Skeletal muscle tissue (tissue), 4 donors: ENCODE measurements around the gene SEC23B. TPM values are rescaled to one million over a fixed set of nuclear protein-coding genes. Genes with fewer than 3 reads are reported as not detected.
A peak's percentile ranks its signal among the peaks of the same experiment; 100 is the strongest.

Experiments used
- H3K27ac ChIP-seq: one replicate; pipeline ENCODE4 v1.7.0; 2013; ENCODE audit warnings: mild to moderate bottlenecking, low read depth, low read length, inconsistent platforms
- H3K27me3 ChIP-seq, 3 donors: one replicate each; pipeline ENCODE4 v1.7.0; 2013; ENCODE audit warnings: low read length in 3 of 3; ENCODE audit not compliant: control insufficient read depth in 3 of 3, insufficient read depth in 3 of 3
- H3K36me3 ChIP-seq, 3 donors: one replicate each; pipeline ENCODE4 v1.7.0; 2013; ENCODE audit warnings: low read length in 3 of 3; ENCODE audit not compliant: control insufficient read depth in 3 of 3, insufficient read depth in 3 of 3
- H3K4me1 ChIP-seq, 3 donors: one replicate each; pipeline ENCODE4 v1.7.0; 2013; ENCODE audit warnings: low read length in 3 of 3, mild to moderate bottlenecking in 3 of 3; ENCODE audit not compliant: control insufficient read depth in 3 of 3, insufficient read depth in 3 of 3
- H3K4me3 ChIP-seq, 3 donors: one replicate each; pipeline ENCODE4 v1.7.0; 2013; ENCODE audit warnings: low read length in 3 of 3
- H3K9ac ChIP-seq, 3 donors: one replicate each; pipeline ENCODE4 v1.7.0; 2013; ENCODE audit warnings: low read length in 3 of 3, mild to moderate bottlenecking in 3 of 3, moderate library complexity in 2 of 3, low read depth in 1 of 3
- H3K9me3 ChIP-seq, 3 donors: one replicate each; pipeline ENCODE4 v1.7.0; 2013; ENCODE audit warnings: low read length in 3 of 3; ENCODE audit not compliant: control insufficient read depth in 3 of 3
- total RNA-seq: library from RNA; depleted of rRNA; stranded (reverse); fragments of >200 nt; gene quantifications from one replicate; pipeline ENCODE4 v1.2.3, GENCODE V29; 2014
- donor health status: Osteomylitis.

SEC23B gene
- total RNA-seq, 1 donor from 2014 or later = 26.6 TPM

DNA sequence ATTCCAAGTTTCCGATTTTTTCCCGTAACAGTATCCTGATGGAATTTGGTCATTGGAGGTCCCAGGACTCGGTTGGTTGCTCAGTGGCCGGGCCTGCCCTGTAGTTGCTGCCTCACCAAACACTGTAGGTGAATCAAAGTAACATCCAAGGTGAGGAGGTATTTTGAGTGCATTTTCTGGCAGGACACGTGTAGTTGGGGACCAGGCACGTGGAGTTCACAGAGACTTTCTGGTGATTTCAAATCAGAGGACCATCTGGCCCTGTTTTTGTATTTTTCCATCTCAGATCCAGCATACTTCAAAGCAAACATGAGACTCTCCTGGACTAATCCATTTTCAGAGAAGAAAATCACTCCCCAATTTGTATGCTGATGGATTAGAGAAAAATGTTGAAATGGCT, 70.2 kb downstream of the SEC23B start:
- no peaks in the 10 kb centered on the region for H3K36me3 ChIP-seq
- H3K9ac ChIP-seq = no peak overlapping the region
- no peaks in the 10 kb centered on the region for H3K27me3 ChIP-seq
- no peaks in the 10 kb centered on the region for H3K4me1 ChIP-seq
- H3K4me3 ChIP-seq = no peak overlapping the region
- H3K9me3 ChIP-seq = no peaks in the 10 kb centered on the region
- H3K27ac ChIP-seq = no peak overlapping the region

DNA sequence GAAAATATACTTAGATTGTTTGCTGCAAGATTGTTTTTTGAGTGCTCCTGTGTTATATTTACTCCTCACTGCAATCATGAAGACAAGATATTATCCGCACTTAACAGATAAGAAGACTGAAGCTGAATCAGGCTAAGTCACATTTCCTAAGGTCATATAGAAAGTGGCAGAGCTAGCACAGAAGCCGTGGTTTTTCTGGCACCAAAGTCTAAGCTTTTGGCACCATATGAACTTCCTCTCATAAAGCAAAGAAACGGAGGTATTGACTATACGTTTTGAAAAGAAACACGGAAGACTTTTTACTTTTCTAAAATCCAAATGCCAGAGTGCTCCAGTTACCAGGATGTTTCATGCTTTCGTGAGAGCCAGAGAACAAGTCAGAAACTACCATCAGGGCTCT, 70.8 kb downstream of the SEC23B start:
- H3K4me3 ChIP-seq = no peak overlapping the region
- no peaks in the 10 kb centered on the region for H3K4me1 ChIP-seq
- H3K36me3 ChIP-seq = no peaks in the 10 kb centered on the region
- H3K9me3 ChIP-seq = no peaks in the 10 kb centered on the region
- H3K27me3 ChIP-seq = no peaks in the 10 kb centered on the region
- no peak overlapping the region for H3K9ac ChIP-seq
- no peak overlapping the region for H3K27ac ChIP-seq

DNA sequence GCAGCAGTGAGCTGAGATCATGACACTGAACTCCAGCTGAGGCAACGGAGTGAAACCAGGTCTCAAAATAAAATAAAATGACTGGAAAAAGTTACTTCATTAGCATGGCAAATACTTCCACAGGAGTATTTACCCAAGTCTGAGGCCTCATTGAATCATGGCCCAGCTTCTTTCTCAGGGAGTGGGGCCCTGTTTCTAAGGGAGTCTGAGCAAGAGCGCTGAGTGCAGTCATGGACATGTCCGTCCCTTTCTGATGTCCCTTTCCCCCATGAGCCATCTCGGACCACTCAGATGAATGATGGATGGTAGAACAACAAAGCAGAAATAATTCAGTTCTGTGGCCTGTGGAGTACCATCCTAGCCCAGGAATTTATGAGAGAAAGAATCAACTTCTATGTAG, 72.3 kb downstream of the SEC23B start:
- Histone ChIP-seq H3K4me1 (no peaks in the 10 kb centered on the region), H3K27me3 (no peaks in the 10 kb centered on the region), H3K9me3 (no peaks in the 10 kb centered on the region), H3K9ac (no peak overlapping the region), H3K4me3 (no peak overlapping the region), H3K27ac (no peak overlapping the region), H3K36me3 (no peaks in the 10 kb centered on the region)

DNA sequence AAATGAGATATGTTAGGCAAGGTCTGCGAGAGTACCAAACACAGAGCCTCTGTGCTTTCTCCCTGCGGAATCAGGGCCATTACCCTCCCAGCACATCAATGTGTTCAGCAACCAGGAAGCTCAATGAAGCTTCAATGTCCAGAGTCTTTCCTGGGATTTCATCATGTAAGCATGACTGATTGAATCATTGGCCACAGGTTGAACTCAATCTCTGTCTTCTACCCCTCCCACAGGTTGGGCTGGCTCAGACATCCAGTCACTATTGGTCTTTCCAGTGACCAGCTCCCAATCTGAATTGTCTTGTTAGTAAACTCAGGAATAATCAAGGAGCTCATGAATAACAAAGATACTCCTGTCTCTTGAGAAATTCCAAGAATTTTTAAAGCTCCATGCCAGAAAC, 77.4 kb downstream of the SEC23B start:
- Histone ChIP-seq H3K4me1 (peaks cover 0 to 7% (median 2%) of the 10 kb centered on the region in 3 donors), H3K27ac (no peak overlapping the region), H3K36me3 (no peaks in the 10 kb centered on the region), H3K4me3 (no peak overlapping the region), H3K9ac (no peak overlapping the region), H3K9me3 (no peaks in the 10 kb centered on the region), H3K27me3 (no peaks in the 10 kb centered on the region)

DNA sequence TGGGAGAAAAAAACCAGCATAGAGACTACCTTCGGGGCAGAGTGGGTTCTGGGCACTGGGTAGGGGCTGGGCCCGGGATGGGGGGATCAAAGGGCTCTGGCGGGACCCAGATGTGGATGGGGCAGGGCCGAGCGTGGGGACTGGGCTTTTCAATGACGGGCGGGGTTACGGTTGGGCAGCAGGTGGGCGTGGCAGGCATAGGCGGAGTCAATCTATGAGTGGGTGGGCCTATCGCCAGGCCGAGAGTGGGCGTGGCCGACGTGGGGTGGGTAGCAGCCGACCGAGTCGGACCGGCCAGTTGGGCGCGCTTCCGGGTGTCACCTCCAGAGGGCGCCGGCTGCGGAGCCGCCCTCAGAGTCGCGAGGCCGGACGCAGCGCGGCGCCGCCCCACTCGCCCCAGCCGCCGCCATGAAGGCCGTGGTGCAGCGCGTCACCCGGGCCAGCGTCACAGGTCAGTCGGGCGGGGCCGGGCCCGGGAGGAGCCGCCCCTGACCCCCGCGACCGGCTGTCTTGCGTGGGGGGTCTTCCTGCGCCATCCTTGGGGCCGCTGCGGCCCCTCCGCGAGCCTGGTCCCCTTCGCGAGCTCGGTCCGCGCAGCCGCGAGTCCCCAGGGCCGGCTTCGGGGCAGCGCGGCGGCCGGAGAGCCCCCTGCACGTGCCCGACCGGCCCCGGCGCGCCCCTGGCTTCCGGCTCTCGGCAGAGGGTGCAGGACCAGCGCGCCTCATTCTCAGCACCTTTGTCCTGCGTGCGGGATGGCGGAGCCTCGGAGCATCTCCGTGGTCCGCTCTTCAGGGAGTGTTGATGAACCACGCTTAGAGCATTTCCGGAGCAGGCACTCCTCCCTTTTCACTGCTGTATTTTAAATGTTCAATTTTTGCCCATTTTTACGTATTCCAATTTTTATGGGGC, 80.2 kb downstream of the SEC23B start, which contains the start of gene DTD1:
DTD1 (plus strand) TSS at position 390 of the 909 bp plus-strand sequence; CDS start at position 409, 19 bp downstream.
- Histone ChIP-seq H3K36me3 (no peaks in the 10 kb centered on the region), H3K9me3 (no peaks in the 10 kb centered on the region)

DNA sequence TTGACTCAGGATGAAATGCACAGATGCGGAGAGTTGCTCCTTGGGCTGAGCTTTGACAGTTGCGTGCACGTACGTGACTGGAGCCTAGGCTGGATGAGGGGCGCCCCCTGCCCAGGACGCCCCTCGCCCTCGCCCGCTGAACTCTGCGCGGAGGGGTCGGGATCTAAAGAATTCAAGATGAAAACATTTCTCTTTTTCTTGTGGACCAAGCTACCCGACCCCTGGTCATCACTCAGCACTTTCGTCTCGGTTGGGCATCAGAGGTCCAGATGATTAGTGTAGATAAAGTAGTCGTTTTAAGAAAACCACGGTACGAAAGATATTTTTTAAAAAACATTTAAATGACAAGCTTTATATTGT, 80.8 kb downstream of the SEC23B start:
- H3K9me3 ChIP-seq = no peaks in the 10 kb centered on the region
- peaks cover 0 to 8% (median 2%) of the 10 kb centered on the region in 3 donors for H3K4me1 ChIP-seq
- peak overlapping the region; percentile 74 to 95 (median 84) for H3K4me3 ChIP-seq
- H3K27me3 ChIP-seq = no peaks in the 10 kb centered on the region
- H3K9ac ChIP-seq = peak overlapping the region; percentile 46 to 85 (median 82)
- no peak overlapping the region for H3K27ac ChIP-seq
- H3K36me3 ChIP-seq = no peaks in the 10 kb centered on the region

More for the DNA sequence above, 80.2 kb downstream of the SEC23B start, which contains the start of gene DTD1:
- peak within 1 kb of the TSS; percentile 46 to 85 (median 82) for H3K9ac ChIP-seq
- peak within 1 kb of the TSS; percentile 74 to 95 (median 84) for H3K4me3 ChIP-seq
- no peaks in the 10 kb centered on the region for H3K27me3 ChIP-seq
- no peak within 1 kb of the TSS for H3K27ac ChIP-seq
- peaks cover 0 to 8% (median 2%) of the 10 kb centered on the region in 3 donors for H3K4me1 ChIP-seq

DNA sequence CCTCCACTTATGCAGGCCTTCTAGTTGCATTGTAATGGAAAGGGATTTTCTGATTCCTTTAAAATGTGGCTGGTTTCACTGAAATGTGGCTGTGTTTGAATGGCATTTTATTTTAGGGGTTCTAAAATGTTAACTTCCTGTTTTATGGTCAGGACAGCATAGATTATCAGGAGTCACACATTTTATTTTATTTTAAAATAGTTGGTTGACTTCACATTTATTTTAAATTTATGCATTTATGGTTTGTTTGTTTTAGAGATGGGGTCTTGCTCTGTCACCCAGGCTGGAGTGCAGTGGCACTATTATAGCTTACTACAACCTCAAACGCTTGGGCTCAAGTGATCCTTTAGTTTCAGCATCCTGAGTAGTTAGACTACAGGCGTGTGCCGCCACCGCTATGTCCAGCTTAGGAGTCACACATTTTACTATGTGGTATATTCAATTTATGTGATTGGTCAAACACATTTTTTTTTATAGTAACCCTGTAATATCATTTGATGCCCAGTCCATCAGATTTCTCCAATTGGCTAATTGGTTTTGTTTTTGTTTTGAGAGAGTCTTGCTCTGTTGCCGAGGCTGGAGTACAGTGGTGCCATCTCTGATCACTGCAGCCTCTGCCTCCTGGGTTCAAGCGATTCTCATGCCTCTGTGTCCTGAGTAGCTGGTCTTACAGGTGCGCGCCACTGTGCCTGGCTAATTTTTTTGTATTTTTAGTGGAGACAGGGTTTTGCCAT, 82.4 kb downstream of the SEC23B start:
- H3K9me3 ChIP-seq = no peaks in the 10 kb centered on the region
- no peak overlapping the region for H3K27ac ChIP-seq
- no peak overlapping the region for H3K9ac ChIP-seq
- peaks cover 0 to 8% (median 6%) of the 10 kb centered on the region in 3 donors for H3K36me3 ChIP-seq
- H3K4me1 ChIP-seq = peaks cover 0 to 8% (median 2%) of the 10 kb centered on the region in 3 donors
- no peaks in the 10 kb centered on the region for H3K27me3 ChIP-seq
- no peak overlapping the region for H3K4me3 ChIP-seq

DNA sequence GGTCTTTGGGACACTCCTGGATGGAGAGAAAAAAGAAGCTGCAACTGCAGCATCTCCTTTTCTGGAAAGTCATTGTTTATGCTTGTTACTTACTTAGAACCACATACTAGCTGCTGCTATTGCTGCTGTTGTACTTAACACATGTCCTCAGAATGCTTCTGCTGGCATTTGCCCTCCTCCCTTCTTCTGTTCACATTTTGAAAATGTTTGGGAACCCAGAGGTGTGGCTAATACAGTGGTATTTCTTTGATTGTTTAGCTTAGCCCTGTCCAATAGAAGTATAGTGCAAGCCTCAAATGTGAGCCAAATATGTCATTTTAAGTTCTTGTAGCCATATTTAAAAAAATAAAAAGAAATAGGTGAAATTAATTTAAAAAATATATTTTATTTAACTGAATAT, 88.5 kb downstream of the SEC23B start:
- Histone ChIP-seq H3K36me3 (peaks cover 9 to 16% (median 16%) of the 10 kb centered on the region in 3 donors), H3K27me3 (no peaks in the 10 kb centered on the region), H3K27ac (no peak overlapping the region)

DNA sequence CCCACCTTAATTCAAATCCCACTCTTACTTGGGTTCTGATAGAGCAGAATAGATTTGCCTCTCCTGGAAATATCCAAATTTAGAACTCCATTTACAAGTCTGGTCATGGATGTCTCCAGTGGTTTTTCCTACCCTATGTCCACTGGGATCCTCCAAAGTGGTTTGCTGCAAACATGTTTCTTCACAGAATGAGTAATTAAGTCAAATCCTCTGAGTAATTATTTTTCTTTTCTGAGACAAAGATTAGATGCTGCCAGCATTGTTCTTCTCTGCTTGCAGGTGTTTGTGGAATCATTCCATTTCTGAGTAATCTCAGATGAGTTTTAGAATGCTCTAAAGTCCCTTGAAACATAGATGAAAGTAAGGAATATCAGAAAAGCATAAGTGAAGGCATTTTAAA, 102.0 kb downstream of the SEC23B start:
- Histone ChIP-seq H3K9me3 (no peaks in the 10 kb centered on the region), H3K27ac (no peak overlapping the region), H3K9ac (no peak overlapping the region), H3K27me3 (no peaks in the 10 kb centered on the region), H3K36me3 (peaks cover 0 to 2% (median 0%) of the 10 kb centered on the region in 3 donors), H3K4me1 (no peaks in the 10 kb centered on the region), H3K4me3 (no peak overlapping the region)

More for the DNA sequence above, 88.5 kb downstream of the SEC23B start:
- Histone ChIP-seq H3K4me3 (no peak overlapping the region), H3K9me3 (no peaks in the 10 kb centered on the region), H3K9ac (no peak overlapping the region), H3K4me1 (peaks cover 0 to 2% (median 0%) of the 10 kb centered on the region in 3 donors)
